Measurements from ENCODE around the gene ANP32B. TPM values are rescaled to one million over a fixed set of nuclear protein-coding genes. Genes with fewer than 3 reads are reported as not detected.
"Not testable (repeated sequence)": the region's sequence is repeated elsewhere in the genome, so short reads cannot be mapped to it uniquely, and the experiment has no call there.

The ANP32B gene
- total and polyA plus RNA-seq, 2 donors (not counting 1 experiment from before 2014, with no cell fraction given), result 17.6 to 138 TPM

DNA sequence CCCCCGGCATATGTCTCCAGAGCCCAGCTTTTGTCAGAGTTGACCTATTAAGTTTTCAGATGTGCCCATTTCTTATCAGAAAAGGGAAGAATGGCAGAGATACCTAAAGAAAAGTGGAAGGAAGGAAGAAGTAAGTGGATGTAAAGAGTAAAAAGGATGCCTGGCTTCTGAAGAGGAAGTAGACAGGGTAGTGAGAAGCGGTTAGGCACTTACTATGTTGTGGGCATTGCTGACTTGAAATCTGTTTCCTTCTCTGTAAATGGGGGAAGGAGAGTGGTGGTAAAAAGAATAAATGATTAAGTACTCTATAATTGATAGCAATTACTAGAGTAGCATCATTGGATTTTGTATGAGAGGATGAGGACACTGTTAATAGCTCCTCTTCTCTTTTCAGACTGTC is 9.9 kb downstream of the ANP32B start:
- Histone ChIP-seq H4K20me1 (ENCODE audit: control insufficient read depth, insufficient read depth, low read length, poor library complexity, severe bottlenecking) (peaks cover 19% of the 10 kb centered on the region), H3K36me3 (replicated peaks in 1 of 2; ENCODE audit: control extremely low read depth in 1 of 2, control insufficient read depth in 1 of 2, extremely low read depth in 1 of 2, insufficient read depth in 2 of 2, low read length in 1 of 2) (peaks cover 0 to 31% of the 10 kb centered on the region in 2 experiments), H3K4me2 (replicated peaks; ENCODE audit: low read depth, low read length, poor library complexity, severe bottlenecking) (peak overlapping the region; percentile 26), H2AFZ (ENCODE audit: insufficient read depth, low read depth, low read length, poor library complexity, severe bottlenecking) (no peak overlapping the region), H3K79me2 (ENCODE audit: control insufficient read depth, insufficient read depth, low read length) (peaks cover 99% of the 10 kb centered on the region), H3K4me3 (ENCODE audit: control extremely low read depth in 1 of 5, extremely low read depth in 1 of 5, insufficient read depth in 1 of 5, low read depth in 2 of 5, low read length in 4 of 5) (no peak overlapping the region), H3K4me1 (ENCODE audit: control insufficient read depth in 2 of 2, insufficient read depth in 2 of 2, low read length in 2 of 2) (peaks cover 31 to 36% of the 10 kb centered on the region in 2 donors), H3K27ac (ENCODE audit: low read length in 2 of 2) (peak overlapping the region in 1 of 2 donors; percentile 31), H3K9ac (ENCODE audit: low read length) (no peak overlapping the region), H3K27me3 (replicated peaks in 1 of 4; ENCODE audit: control extremely low read depth in 1 of 4, control insufficient read depth in 3 of 4, insufficient read depth in 4 of 4, low read length in 3 of 4) (no peaks in the 10 kb centered on the region), H3K9me3 (ENCODE audit: control extremely low read depth in 1 of 3, control insufficient read depth in 2 of 3, insufficient read depth in 1 of 3, low read length in 2 of 3) (no peaks in the 10 kb centered on the region)
- ChIA-PET POLR2A (interaction anchor here (1.9 kb wide), 1 partner anchor 10 kb away, joined by 5 read pairs; the partner anchor contains the start of gene ANP32B), CTCF (interaction anchor here (1.4 to 1.5 kb wide), 3 partner anchors 11 to 45 kb away, joined by 3 to 5 read pairs (median 4); partner anchors contain the start of gene ANP32B)
- WGBS (ENCODE audit: insufficient coverage), result 17% methylated on average over 2 of the region's 2 CpGs
- DNase-seq, result peak; percentile 47
- Mint-ChIP-seq H3K9me3 (ENCODE audit: insufficient read depth) (no peaks in the 10 kb centered on the region), H3K27me3 (no peaks in the 10 kb centered on the region), H3K4me1 (peaks cover 71% of the 10 kb centered on the region), H3K4me3 (peak overlapping the region; percentile 8), H3K27ac (peak overlapping the region; percentile 66)
- peak; percentile 60 for ATAC-seq (ENCODE audit: low read depth)
- intact Hi-C loops (cut with micrococcal nuclease), result no loop called here
- TF ChIP-seq EZH2 (IDR thresholded peaks at IDR 0.05; ENCODE audit: borderline replicate concordance, insufficient read depth, low read depth, low read length, poor library complexity, severe bottlenecking) (no peak), CTCF (IDR thresholded peaks at IDR 0.05) (no peak)

DNA sequence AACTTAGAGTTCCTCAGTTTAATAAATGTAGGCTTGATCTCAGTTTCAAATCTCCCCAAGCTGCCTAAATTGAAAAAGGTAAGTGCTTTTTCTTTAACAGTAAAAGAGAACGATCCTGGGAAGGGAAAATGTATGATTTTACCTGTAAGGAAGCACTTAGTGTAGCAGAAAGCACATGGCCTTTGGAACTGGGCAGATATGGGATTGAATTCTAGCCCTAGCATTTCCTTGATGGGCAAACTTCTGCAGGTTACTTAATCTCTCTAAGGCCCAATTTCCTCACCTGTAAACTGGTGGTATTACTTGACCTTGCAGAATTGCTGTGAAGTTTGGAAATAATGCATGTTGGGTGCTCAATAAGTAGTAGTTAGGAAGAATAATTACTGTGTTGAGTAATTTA is 11.6 kb downstream of the ANP32B start:
- Histone ChIP-seq H2AFZ (ENCODE audit: insufficient read depth, low read depth, low read length, poor library complexity, severe bottlenecking) (no peak overlapping the region), H3K27ac (ENCODE audit: low read length in 2 of 2) (no peak overlapping the region), H3K4me3 (ENCODE audit: control extremely low read depth in 1 of 5, extremely low read depth in 1 of 5, insufficient read depth in 1 of 5, low read depth in 2 of 5, low read length in 4 of 5) (no peak overlapping the region), H3K27me3 (replicated peaks in 1 of 4; ENCODE audit: control extremely low read depth in 1 of 4, control insufficient read depth in 3 of 4, insufficient read depth in 4 of 4, low read length in 3 of 4) (no peaks in the 10 kb centered on the region), H3K4me1 (ENCODE audit: control insufficient read depth in 2 of 2, insufficient read depth in 2 of 2, low read length in 2 of 2) (peaks cover 24 to 27% of the 10 kb centered on the region in 2 donors), H3K4me2 (replicated peaks; ENCODE audit: low read depth, low read length, poor library complexity, severe bottlenecking) (no peak overlapping the region), H3K9ac (ENCODE audit: low read length) (no peak overlapping the region), H3K36me3 (replicated peaks in 1 of 2; ENCODE audit: control extremely low read depth in 1 of 2, control insufficient read depth in 1 of 2, extremely low read depth in 1 of 2, insufficient read depth in 2 of 2, low read length in 1 of 2) (peaks cover 2 to 40% of the 10 kb centered on the region in 2 experiments), H3K79me2 (ENCODE audit: control insufficient read depth, insufficient read depth, low read length) (peaks cover 87% of the 10 kb centered on the region), H4K20me1 (ENCODE audit: control insufficient read depth, insufficient read depth, low read length, poor library complexity, severe bottlenecking) (peaks cover 19% of the 10 kb centered on the region), H3K9me3 (ENCODE audit: control extremely low read depth in 1 of 3, control insufficient read depth in 2 of 3, insufficient read depth in 1 of 3, low read length in 2 of 3) (no peaks in the 10 kb centered on the region)
- Mint-ChIP-seq H3K4me3 (no peak overlapping the region), H3K9me3 (ENCODE audit: insufficient read depth) (no peaks in the 10 kb centered on the region), H3K27ac (no peak overlapping the region), H3K4me1 (peaks cover 56% of the 10 kb centered on the region), H3K27me3 (no peaks in the 10 kb centered on the region)
- ATAC-seq (ENCODE audit: low read depth) (no peak), DNase-seq (no peak)
- TF ChIP-seq CTCF (IDR thresholded peaks at IDR 0.05) (no peak), EZH2 (IDR thresholded peaks at IDR 0.05; ENCODE audit: borderline replicate concordance, insufficient read depth, low read depth, low read length, poor library complexity, severe bottlenecking) (no peak)
- intact Hi-C loops (cut with micrococcal nuclease), result no loop called here
- WGBS (ENCODE audit: insufficient coverage), result no CpG with 5 or more reads among the region's 1 CpG
- POLR2A ChIA-PET, result interaction anchor here (0.6 kb wide), 1 partner anchor 49 kb away, joined by 3 read pairs; no protein-coding TSS in a partner anchor
- CTCF ChIA-PET, result interaction anchor here (1.3 kb wide), 1 partner anchor 40 kb away, joined by 3 read pairs; no protein-coding TSS in a partner anchor

GRCh38 chr9:97996676-97997075 is 13.5 kb downstream of the ANP32B start:
- peaks cover 18 to 20% of the 10 kb centered on the region in 2 donors for H3K4me1 ChIP-seq (ENCODE audit: control insufficient read depth in 2 of 2, insufficient read depth in 2 of 2, low read length in 2 of 2)
- H3K79me2 ChIP-seq (ENCODE audit: control insufficient read depth, insufficient read depth, low read length), result peaks cover 81% of the 10 kb centered on the region
- 96% methylated on average over 5 of the region's 7 CpGs for WGBS (ENCODE audit: insufficient coverage)
- H3K27ac ChIP-seq (ENCODE audit: low read length in 2 of 2); ATAC-seq (ENCODE audit: low read depth); H3K27me3 ChIP-seq (replicated peaks in 1 of 4; ENCODE audit: control extremely low read depth in 1 of 4, control insufficient read depth in 3 of 4, insufficient read depth in 4 of 4, low read length in 3 of 4); H3K9me3 ChIP-seq (ENCODE audit: control extremely low read depth in 1 of 3, control insufficient read depth in 2 of 3, insufficient read depth in 1 of 3, low read length in 2 of 3); intact Hi-C loops (cut with micrococcal nuclease); H3K9ac ChIP-seq (ENCODE audit: low read length); H3K27ac Mint-ChIP-seq; POLR2A ChIA-PET; H3K4me2 ChIP-seq (replicated peaks; ENCODE audit: low read depth, low read length, poor library complexity, severe bottlenecking); DNase-seq; H3K4me3 ChIP-seq (ENCODE audit: control extremely low read depth in 1 of 5, extremely low read depth in 1 of 5, insufficient read depth in 1 of 5, low read depth in 2 of 5, low read length in 4 of 5); H2AFZ ChIP-seq (ENCODE audit: insufficient read depth, low read depth, low read length, poor library complexity, severe bottlenecking); H3K4me3 Mint-ChIP-seq; H3K27me3 Mint-ChIP-seq; H3K9me3 Mint-ChIP-seq (ENCODE audit: insufficient read depth): not testable (repeated sequence)
- CTCF ChIA-PET, result interaction anchor here (1.2 kb wide), 1 partner anchor 73 kb away, joined by 3 read pairs; no protein-coding TSS in a partner anchor
- H4K20me1 ChIP-seq (ENCODE audit: control insufficient read depth, insufficient read depth, low read length, poor library complexity, severe bottlenecking), result peaks cover 19% of the 10 kb centered on the region
- peaks cover 4 to 51% of the 10 kb centered on the region in 2 experiments for H3K36me3 ChIP-seq (replicated peaks in 1 of 2; ENCODE audit: control extremely low read depth in 1 of 2, control insufficient read depth in 1 of 2, extremely low read depth in 1 of 2, insufficient read depth in 2 of 2, low read length in 1 of 2)
- peaks cover 38% of the 10 kb centered on the region for H3K4me1 Mint-ChIP-seq

All from B cell (primary cell).